Endometrial microvascular endothelial cells (primary cell): ENCODE results near the gene ARMH3. TPM values are rescaled to one million over a fixed set of nuclear protein-coding genes. Genes with fewer than 3 reads are reported as not detected.

ENCODE experiments used
- in situ Hi-C: cut with HindIII; loops from 2 replicates; pipeline ENCODE4 v1.10.0; 2017; ENCODE audit warnings: low sequenced_read_pairs, low pct_unique_long_range_greater_than_20kb; ENCODE audit errors: inconsistent ontology term
- total RNA-seq: library from RNA; depleted of rRNA; stranded (reverse); fragments of >200 nt; gene quantifications from one replicate; pipeline ENCODE4 v1.2.3, GENCODE V29; 2015; ENCODE audit errors: inconsistent ontology term

Gene ARMH3
- 9.3 TPM for total RNA-seq

- in situ Hi-C loops = no loop called here
Measured at GRCh38 chr10:102055647-102056419, at the start of gene ARMH3. Gene ARMH3, minus strand, starts transcription at chr10:102056173. Its CDS starts 16,059 bp downstream, at chr10:102040114.

- in situ Hi-C loops = no loop called here
Measured at GRCh38 chr10:102102421-102102820, 46.4 kb upstream of the ARMH3 start.

- in situ Hi-C loops = no loop called here
Measured at GRCh38 chr10:102101152-102101551, 45.2 kb upstream of the ARMH3 start.

- in situ Hi-C loops = no loop called here
Measured at GRCh38 chr10:102096449-102096848, 40.5 kb upstream of the ARMH3 start.

GRCh38 chr10:102090772-102091171 is 34.8 kb upstream of the ARMH3 start:
- in situ Hi-C loops = no loop called here

- in situ Hi-C loops = no loop called here
Measured at GRCh38 chr10:102086196-102086595, 30.2 kb upstream of the ARMH3 start.

- in situ Hi-C loops = no loop called here
Measured at GRCh38 chr10:102085336-102085735, 29.4 kb upstream of the ARMH3 start.

- in situ Hi-C loops = no loop called here
Measured at GRCh38 chr10:102083541-102083940, 27.6 kb upstream of the ARMH3 start.

GRCh38 chr10:102072673-102073527 is 16.9 kb upstream of the ARMH3 start:
- in situ Hi-C loops = no loop called here

GRCh38 chr10:102069071-102069470 is 13.1 kb upstream of the ARMH3 start:
- in situ Hi-C loops = no loop called here

GRCh38 chr10:102068216-102068615 is 12.2 kb upstream of the ARMH3 start:
- in situ Hi-C loops = no loop called here

GRCh38 chr10:102067091-102067916 is 11.3 kb upstream of the ARMH3 start:
- in situ Hi-C loops = no loop called here

- in situ Hi-C loops = no loop called here
Measured at GRCh38 chr10:102066399-102067088, 10.6 kb upstream of the ARMH3 start.

- in situ Hi-C loops = no loop called here
Measured at GRCh38 chr10:102065561-102066398, 9.8 kb upstream of the ARMH3 start.

- in situ Hi-C loops = no loop called here
Measured at GRCh38 chr10:102064868-102065560, 9.0 kb upstream of the ARMH3 start, which contains the start of gene HPS6. Gene HPS6, plus strand, starts transcription at chr10:102065349. Its CDS starts 126 bp downstream, at chr10:102065475.

GRCh38 chr10:102064503-102064867 is 8.5 kb upstream of the ARMH3 start:
- in situ Hi-C loops = no loop called here

GRCh38 chr10:102059987-102060386 is 4.0 kb upstream of the ARMH3 start:
- in situ Hi-C loops = no loop called here
